Neural cell (in vitro differentiated cells): ENCODE measurements around the gene SRSF10.

Experiments
- CTCF ChIP-seq: fragments of 450-650 bp; IDR thresholded peaks from 2 replicates; pipeline ENCODE4 v1.5.1; 2014; ENCODE audit warnings: antibody characterized with exemption, mild to moderate bottlenecking, moderate library complexity; ENCODE audit not compliant: poor library complexity, severe bottlenecking
- EP300 ChIP-seq: fragments of 450-650 bp; conservative IDR thresholded peaks from 2 replicates; pipeline ENCODE4 v1.6.1; 2014; ENCODE audit warnings: antibody characterized with exemption, mild to moderate bottlenecking, moderate library complexity; ENCODE audit not compliant: poor library complexity, severe bottlenecking
- EZH2 ChIP-seq: fragments of 200-600, 300-800 bp; shearing (Covaris generic), sonication (generic); IDR thresholded peaks from 2 replicates; pipeline ENCODE4 v1.6.1; 2014; ENCODE audit warnings: antibody characterized with exemption, low read length, borderline replicate concordance, mild to moderate bottlenecking; ENCODE audit not compliant: insufficient read depth, poor library complexity, severe bottlenecking
- MXI1 ChIP-seq: fragments of 450-650 bp; conservative IDR thresholded peaks from 2 replicates; pipeline ENCODE4 v1.6.1; 2014; ENCODE audit warnings: antibody characterized with exemption, mild to moderate bottlenecking; ENCODE audit not compliant: poor library complexity, severe bottlenecking
- POLR2AphosphoS5 ChIP-seq: IDR thresholded peaks from 2 replicates; pipeline ENCODE4 v1.6.1; 2012
- TAF1 ChIP-seq: IDR thresholded peaks from 2 replicates; pipeline ENCODE4 v1.6.1; 2012; ENCODE audit warnings: low read depth

- TF ChIP-seq CTCF (no peak), POLR2AphosphoS5 (no peak), TAF1 (no peak), EZH2 (no peak), EP300 (no peak), MXI1 (no peak)
Observed at GRCh38 chr1:23925279-23925678, 54.8 kb downstream of the SRSF10 start.
